ENCODE data around the gene ZMIZ1. TPM values are rescaled to one million over a fixed set of nuclear protein-coding genes. Genes with fewer than 3 reads are reported as not detected.

Gene ZMIZ1
- total RNA-seq, 1 experiment from 2014 or later = 23.5 TPM

DNA sequence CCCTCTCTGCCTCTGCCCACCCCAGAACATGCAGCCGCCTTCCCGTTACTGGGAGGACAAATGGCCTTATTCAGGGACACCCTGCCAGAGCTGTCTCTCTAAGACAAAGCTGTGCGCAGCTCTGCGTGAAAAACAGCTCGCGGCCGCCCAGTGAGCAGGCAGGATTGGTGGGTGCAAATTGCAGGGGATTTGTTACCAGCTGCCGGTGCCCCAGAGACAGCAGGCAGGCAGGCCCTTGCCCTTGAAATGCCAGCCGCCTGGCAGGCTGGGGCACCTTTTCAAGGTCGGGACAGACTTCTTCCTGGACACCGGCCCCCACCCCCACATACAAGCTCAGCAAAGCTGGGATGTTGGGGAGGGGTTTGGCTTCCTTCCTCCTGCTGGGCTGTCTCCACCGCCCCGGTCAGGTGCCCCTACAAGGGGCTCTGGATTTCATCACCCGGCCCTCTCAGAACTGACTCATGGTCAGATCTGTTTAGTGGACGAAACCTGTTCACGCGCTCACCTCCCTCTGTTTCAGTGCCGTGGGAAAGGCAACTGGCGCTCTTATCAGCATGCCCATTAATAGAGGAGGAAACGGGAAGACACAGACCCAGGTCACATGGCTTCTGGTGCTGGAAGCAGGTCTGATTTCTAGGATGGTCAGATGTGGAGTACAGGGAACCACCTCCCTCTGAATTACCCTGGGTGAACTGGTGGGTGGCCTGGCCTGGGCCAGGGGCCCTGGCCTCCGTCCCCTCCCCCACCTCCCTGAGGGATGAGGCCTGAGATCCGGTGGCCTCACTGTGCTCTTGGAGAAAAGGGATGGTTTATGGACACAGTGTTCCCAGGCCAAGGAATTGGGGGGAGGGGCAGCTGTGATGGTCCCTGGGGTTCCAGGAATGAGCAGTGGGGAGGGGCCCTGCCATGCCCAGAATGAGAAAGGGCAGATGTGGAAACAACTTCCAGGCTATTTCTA is 154.6 kb downstream of the ZMIZ1 start:
- Mint-ChIP-seq H3K36me3 (ENCODE audit: insufficient read depth, unreplicated experiment) (no peaks in the 10 kb centered on the region), H3K4me3 (ENCODE audit: low read depth, unreplicated experiment) (no peak overlapping the region), H3K9me3 (ENCODE audit: low read depth, unreplicated experiment) (no peaks in the 10 kb centered on the region), H3K27me3 (ENCODE audit: unreplicated experiment) (no peaks in the 10 kb centered on the region), H3K27ac (ENCODE audit: unreplicated experiment) (no peak overlapping the region), H3K4me1 (ENCODE audit: low read depth, unreplicated experiment) (no peaks in the 10 kb centered on the region)
- CTCF ChIA-PET = no interaction called here
- BruUV-seq (replicated peaks) = no TSS peak
- DNase-seq = no peak
- TF ChIP-seq, protein P1, sequence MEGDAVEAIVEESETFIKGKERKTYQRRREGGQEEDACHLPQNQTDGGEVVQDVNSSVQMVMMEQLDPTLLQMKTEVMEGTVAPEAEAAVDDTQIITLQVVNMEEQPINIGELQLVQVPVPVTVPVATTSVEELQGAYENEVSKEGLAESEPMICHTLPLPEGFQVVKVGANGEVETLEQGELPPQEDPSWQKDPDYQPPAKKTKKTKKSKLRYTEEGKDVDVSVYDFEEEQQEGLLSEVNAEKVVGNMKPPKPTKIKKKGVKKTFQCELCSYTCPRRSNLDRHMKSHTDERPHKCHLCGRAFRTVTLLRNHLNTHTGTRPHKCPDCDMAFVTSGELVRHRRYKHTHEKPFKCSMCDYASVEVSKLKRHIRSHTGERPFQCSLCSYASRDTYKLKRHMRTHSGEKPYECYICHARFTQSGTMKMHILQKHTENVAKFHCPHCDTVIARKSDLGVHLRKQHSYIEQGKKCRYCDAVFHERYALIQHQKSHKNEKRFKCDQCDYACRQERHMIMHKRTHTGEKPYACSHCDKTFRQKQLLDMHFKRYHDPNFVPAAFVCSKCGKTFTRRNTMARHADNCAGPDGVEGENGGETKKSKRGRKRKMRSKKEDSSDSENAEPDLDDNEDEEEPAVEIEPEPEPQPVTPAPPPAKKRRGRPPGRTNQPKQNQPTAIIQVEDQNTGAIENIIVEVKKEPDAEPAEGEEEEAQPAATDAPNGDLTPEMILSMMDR (IDR thresholded peaks at IDR 0.05; ENCODE audit: unreplicated experiment) = no peak
- intact Hi-C loops (cut with micrococcal nuclease; ENCODE audit: unreplicated experiment) = no loop called here

DNA sequence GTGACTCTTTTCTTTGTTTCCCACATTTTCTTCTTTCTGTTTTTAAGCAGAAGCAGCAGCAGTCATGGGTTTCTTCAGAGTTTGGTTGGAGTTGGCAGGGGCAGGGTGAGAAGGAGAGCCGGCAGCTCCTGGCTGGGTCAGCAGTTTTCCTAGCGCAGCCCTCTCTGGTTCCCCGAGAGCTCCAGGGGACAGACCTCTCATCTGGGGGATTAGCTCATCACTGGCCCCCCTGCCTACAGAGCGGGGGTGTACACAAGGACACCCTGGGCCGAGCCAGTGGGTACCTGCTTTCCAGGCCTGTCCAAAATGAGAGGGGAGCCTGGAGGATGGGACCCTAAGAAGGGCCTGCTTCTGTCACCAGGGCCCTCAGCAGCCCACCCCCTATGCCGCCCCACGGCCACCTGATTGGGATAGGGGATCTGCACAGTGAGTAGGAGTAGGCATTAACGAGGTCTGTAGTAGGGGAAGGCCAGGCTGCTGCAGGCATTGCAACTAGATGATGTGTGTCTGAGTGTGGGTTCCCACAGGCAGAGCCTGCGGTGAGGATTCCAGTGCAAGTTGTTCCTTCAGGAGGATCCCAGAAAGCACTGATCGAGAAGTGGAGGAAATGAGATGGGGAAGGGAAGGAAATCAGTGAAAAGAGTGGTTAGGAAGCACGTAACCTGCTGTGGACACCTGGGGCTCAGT is 155.6 kb downstream of the ZMIZ1 start:
- TF ChIP-seq, protein P1 (IDR thresholded peaks at IDR 0.05; ENCODE audit: unreplicated experiment) = no peak
- Mint-ChIP-seq H3K4me3 (ENCODE audit: low read depth, unreplicated experiment) (no peak overlapping the region), H3K27me3 (ENCODE audit: unreplicated experiment) (no peaks in the 10 kb centered on the region), H3K4me1 (ENCODE audit: low read depth, unreplicated experiment) (no peaks in the 10 kb centered on the region), H3K36me3 (ENCODE audit: insufficient read depth, unreplicated experiment) (no peaks in the 10 kb centered on the region), H3K27ac (ENCODE audit: unreplicated experiment) (no peak overlapping the region), H3K9me3 (ENCODE audit: low read depth, unreplicated experiment) (no peaks in the 10 kb centered on the region)
- no peak for DNase-seq
- CTCF ChIA-PET = no interaction called here
- intact Hi-C loops (cut with micrococcal nuclease; ENCODE audit: unreplicated experiment) = no loop called here
- no TSS peak for BruUV-seq (replicated peaks)

DNA sequence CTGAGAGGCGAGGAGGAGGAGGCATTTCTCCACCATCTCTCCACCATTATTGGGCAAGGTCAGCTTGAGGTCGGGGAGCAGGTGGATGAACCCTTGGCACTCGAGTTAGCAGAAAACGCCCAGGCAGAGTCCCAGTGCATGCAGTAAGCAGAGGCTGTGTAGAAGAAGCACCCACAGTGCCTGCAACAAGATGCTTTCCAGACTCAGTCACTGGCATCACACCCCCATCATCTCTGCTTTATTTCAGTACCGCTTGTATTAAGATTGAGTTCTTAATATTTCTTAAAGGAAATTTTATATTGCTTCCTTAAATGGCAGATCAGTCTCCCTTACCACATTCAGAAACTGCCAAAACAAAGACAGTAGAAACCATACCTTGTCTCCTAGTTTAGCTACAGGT is 156.2 kb downstream of the ZMIZ1 start:
- DNase-seq = no peak
- Mint-ChIP-seq H3K36me3 (ENCODE audit: insufficient read depth, unreplicated experiment) (no peaks in the 10 kb centered on the region), H3K27ac (ENCODE audit: unreplicated experiment) (no peak overlapping the region), H3K9me3 (ENCODE audit: low read depth, unreplicated experiment) (no peaks in the 10 kb centered on the region), H3K4me3 (ENCODE audit: low read depth, unreplicated experiment) (no peak overlapping the region), H3K4me1 (ENCODE audit: low read depth, unreplicated experiment) (no peaks in the 10 kb centered on the region), H3K27me3 (ENCODE audit: unreplicated experiment) (no peaks in the 10 kb centered on the region)
- TF ChIP-seq, protein P1 (IDR thresholded peaks at IDR 0.05; ENCODE audit: unreplicated experiment) = no peak
- CTCF ChIA-PET = no interaction called here
- BruUV-seq (replicated peaks) = no TSS peak
- intact Hi-C loops (cut with micrococcal nuclease; ENCODE audit: unreplicated experiment) = no loop called here

DNA sequence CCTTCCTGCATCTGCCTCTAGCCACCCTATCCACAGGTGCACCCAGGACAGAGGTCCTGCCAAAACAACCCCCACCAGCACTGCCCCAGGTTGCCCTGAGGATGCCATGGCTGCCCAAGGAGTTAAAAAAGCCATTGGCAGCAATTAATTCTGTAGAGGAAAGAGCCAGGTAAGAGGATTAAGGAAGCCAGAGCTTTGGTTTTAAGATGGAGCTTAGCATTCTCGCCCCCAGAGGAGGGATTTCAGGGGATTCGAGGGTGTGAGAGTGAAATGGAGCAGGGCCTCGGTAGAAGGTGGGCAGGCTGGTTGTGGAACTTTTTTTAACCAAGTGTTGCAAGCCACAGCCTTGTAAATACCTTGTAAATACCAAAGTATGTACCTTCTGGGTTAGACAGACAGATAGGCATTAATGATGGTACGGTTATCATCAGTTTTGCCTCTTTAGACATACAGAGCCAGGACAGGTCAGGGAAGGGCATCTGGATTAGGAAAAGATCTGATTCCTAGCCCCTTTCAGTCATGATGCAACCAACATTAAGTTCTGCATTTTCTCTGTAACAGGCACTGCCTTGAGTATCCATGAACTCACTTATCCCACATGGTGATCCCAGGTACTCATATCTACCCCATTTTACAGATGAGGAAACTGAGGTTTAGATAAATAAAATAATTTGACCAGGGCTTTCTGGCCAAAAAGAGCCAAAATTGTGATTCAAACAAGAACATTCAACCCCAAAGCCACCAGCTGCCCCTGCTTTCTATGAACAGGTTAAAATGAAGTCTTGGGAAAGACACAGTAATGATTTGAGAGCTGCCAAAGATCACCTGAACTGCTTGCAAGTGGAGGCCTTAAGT is 157.9 kb downstream of the ZMIZ1 start:
- CTCF ChIA-PET = no interaction called here
- intact Hi-C loops (cut with micrococcal nuclease; ENCODE audit: unreplicated experiment) = no loop called here

More for the DNA sequence above, 157.9 kb downstream of the ZMIZ1 start:
- Mint-ChIP-seq H3K4me1 (ENCODE audit: low read depth, unreplicated experiment) (no peaks in the 10 kb centered on the region), H3K27me3 (ENCODE audit: unreplicated experiment) (no peaks in the 10 kb centered on the region), H3K9me3 (ENCODE audit: low read depth, unreplicated experiment) (no peaks in the 10 kb centered on the region), H3K36me3 (ENCODE audit: insufficient read depth, unreplicated experiment) (no peaks in the 10 kb centered on the region), H3K4me3 (ENCODE audit: low read depth, unreplicated experiment) (no peak overlapping the region), H3K27ac (ENCODE audit: unreplicated experiment) (no peak overlapping the region)
- no TSS peak for BruUV-seq (replicated peaks)
- DNase-seq = no peak
- TF ChIP-seq, protein P1 (IDR thresholded peaks at IDR 0.05; ENCODE audit: unreplicated experiment) = no peak

Measured in Calu3 (cell line).